ENCODE results near the gene PLXNA1. TPM values are rescaled to one million over a fixed set of nuclear protein-coding genes. Genes with fewer than 3 reads are reported as not detected.

Gene PLXNA1
- total RNA-seq = 45.5 and 87.7 TPM in 2 replicates

DNA sequence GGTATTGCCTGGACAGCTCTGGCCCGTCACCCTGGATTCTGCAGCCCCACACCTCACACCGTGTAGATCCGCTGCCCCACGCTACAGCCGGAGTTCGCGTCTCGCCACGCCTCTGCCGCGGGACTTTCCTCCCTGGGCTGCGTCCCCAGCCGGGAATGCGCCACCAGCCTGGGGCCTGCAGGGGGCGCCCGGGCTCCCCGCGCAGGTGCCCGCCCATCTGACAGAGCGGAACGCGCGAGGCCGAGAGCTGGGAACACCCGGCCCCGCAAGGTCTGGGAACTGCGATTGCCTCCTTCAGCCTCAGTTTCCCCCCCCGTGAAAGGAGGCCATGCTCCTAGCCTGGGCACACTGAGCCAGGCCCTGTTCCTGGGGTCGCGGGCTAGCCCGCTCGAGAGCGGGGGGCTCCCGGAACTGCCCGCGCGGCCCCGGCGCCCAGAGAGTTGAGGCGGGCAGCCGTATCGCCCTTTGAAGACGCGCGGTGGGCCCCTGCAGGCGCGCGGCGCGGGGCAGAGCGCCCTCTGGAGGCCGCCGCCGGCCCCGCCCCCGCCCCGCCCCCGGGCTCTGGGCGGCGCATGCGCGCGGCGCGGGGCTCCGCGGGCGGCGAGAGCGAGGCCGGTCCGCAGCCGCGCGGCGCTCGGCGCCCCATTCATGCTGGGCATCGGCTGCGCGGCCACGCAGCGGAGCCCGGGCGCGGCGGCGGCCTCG lies at the start of gene PLXNA1:
Gene PLXNA1 (plus strand): TSS at position 645 of the 705 bp plus-strand sequence. CDS start 5,479 bp downstream, outside the sequence.

Other genes starting within 250 kb of the PLXNA1 start
- gene PRR23E, start 210.0 kb downstream of the PLXNA1 start, total RNA-seq = not detected in 2 replicates

Data from smooth muscle cell of trachea (primary cell).